Right atrium auricular region (tissue), 2 donors: ENCODE results near the gene TLCD1. TPM values are rescaled to one million over a fixed set of nuclear protein-coding genes. Genes with fewer than 3 reads are reported as not detected.

ENCODE experiments used
- DNase-seq: peaks from one replicate; pipeline ENCODE4 v3.0.0-alpha.2; 2019; ENCODE audit warnings: low spot score
- H3K27ac ChIP-seq, 2 donors: fragments of 200-600 bp; sonication (generic); 1 replicate in 1 of 2; 2 replicates in 1 of 2; pipeline ENCODE4 v1.5.1; 2016 to 2019
- H3K27me3 ChIP-seq, 2 donors: fragments of 200-600 bp; sonication (generic); one replicate each; pipeline versions ENCODE4 v1.5.1 to v1.6.0; 2017 to 2019
- H3K36me3 ChIP-seq: fragments of 200-600 bp; sonication (generic); one replicate; pipeline ENCODE4 v1.5.1; 2016
- H3K4me1 ChIP-seq, 2 donors: fragments of 200-600 bp; sonication (generic); one replicate each; pipeline versions ENCODE4 v1.5.1 to v1.6.0; 2017 to 2019
- H3K4me3 ChIP-seq, 2 donors: fragments of 200-600 bp; sonication (generic); 1 replicate in 1 of 2; 2 replicates in 1 of 2; pipeline ENCODE4 v1.5.1; 2017 to 2019; ENCODE audit warnings: mild to moderate bottlenecking in 1 of 2, moderate library complexity in 1 of 2
- H3K9me3 ChIP-seq, 2 donors: fragments of 200-600 bp; sonication (generic); one replicate each; pipeline ENCODE4 v1.5.1; 2019
- CTCF ChIP-seq, 2 donors: fragments of 200-600 bp; sonication (generic); IDR thresholded peaks; one replicate each; pipeline ENCODE4 v1.5.1; 2019; ENCODE audit warnings: antibody characterized with exemption in 2 of 2
- total RNA-seq, 2 donors: library from RNA; depleted of rRNA; stranded (reverse); fragments of >200 nt; gene quantifications; one replicate each; pipeline ENCODE4 v1.1.0, GENCODE V29; 2016

The TLCD1 gene
- total RNA-seq, 2 donors from 2014 or later: 1.7 TPM; not detected in 1

- no peaks in the 10 kb centered on the region for H3K27me3 ChIP-seq
- no peak for DNase-seq
Measured at GRCh38 chr17:28705728-28706334, 20.2 kb downstream of the TLCD1 start.

GRCh38 chr17:28705074-28705659, 20.9 kb downstream of the TLCD1 start:
- H3K4me1 ChIP-seq: peaks cover 0 to 6% of the 10 kb centered on the region in 2 donors
- H3K36me3 ChIP-seq: peaks cover 34% of the 10 kb centered on the region
- H3K9me3 ChIP-seq: no peaks in the 10 kb centered on the region
- no peak overlapping the region for H3K27ac ChIP-seq
- no peak for TF ChIP-seq CTCF (IDR thresholded peaks at IDR 0.05)
- no peak for DNase-seq
- no peaks in the 10 kb centered on the region for H3K27me3 ChIP-seq
- H3K4me3 ChIP-seq: no peak overlapping the region

More at GRCh38 chr17:28705728-28706334, 20.2 kb downstream of the TLCD1 start:
- no peak for TF ChIP-seq CTCF (IDR thresholded peaks at IDR 0.05)
- Histone ChIP-seq H3K27ac (no peak overlapping the region), H3K4me1 (peaks cover 0 to 12% of the 10 kb centered on the region in 2 donors), H3K36me3 (peaks cover 27% of the 10 kb centered on the region), H3K4me3 (no peak overlapping the region), H3K9me3 (no peaks in the 10 kb centered on the region)

- DNase-seq: no peak
Measured at GRCh38 chr17:28704219-28704858, 21.7 kb downstream of the TLCD1 start.

GRCh38 chr17:28703552-28704218, 22.3 kb downstream of the TLCD1 start:
- H3K27ac ChIP-seq: no peak overlapping the region
- no peaks in the 10 kb centered on the region for H3K9me3 ChIP-seq
- no peak for DNase-seq
- H3K4me3 ChIP-seq: no peak overlapping the region
- no peaks in the 10 kb centered on the region for H3K27me3 ChIP-seq
- H3K36me3 ChIP-seq: peaks cover 49% of the 10 kb centered on the region
- no peaks in the 10 kb centered on the region for H3K4me1 ChIP-seq
- TF ChIP-seq CTCF (IDR thresholded peaks at IDR 0.05): no peak

More at GRCh38 chr17:28704219-28704858, 21.7 kb downstream of the TLCD1 start:
- no peaks in the 10 kb centered on the region for H3K4me1 ChIP-seq
- no peak overlapping the region for H3K27ac ChIP-seq
- H3K36me3 ChIP-seq: peaks cover 42% of the 10 kb centered on the region
- no peaks in the 10 kb centered on the region for H3K27me3 ChIP-seq
- H3K9me3 ChIP-seq: no peaks in the 10 kb centered on the region
- H3K4me3 ChIP-seq: no peak overlapping the region
- TF ChIP-seq CTCF (IDR thresholded peaks at IDR 0.05): no peak

GRCh38 chr17:28702752-28703150, 23.3 kb downstream of the TLCD1 start:
- DNase-seq: no peak

More at GRCh38 chr17:28702752-28703150, 23.3 kb downstream of the TLCD1 start:
- H3K36me3 ChIP-seq: peaks cover 58% of the 10 kb centered on the region
- no peaks in the 10 kb centered on the region for H3K27me3 ChIP-seq
- TF ChIP-seq CTCF (IDR thresholded peaks at IDR 0.05): no peak
- H3K27ac ChIP-seq: no peak overlapping the region
- H3K9me3 ChIP-seq: no peaks in the 10 kb centered on the region
- no peaks in the 10 kb centered on the region for H3K4me1 ChIP-seq
- H3K4me3 ChIP-seq: no peak overlapping the region
